ENCODE measurements around the gene SNX5.

DNA sequence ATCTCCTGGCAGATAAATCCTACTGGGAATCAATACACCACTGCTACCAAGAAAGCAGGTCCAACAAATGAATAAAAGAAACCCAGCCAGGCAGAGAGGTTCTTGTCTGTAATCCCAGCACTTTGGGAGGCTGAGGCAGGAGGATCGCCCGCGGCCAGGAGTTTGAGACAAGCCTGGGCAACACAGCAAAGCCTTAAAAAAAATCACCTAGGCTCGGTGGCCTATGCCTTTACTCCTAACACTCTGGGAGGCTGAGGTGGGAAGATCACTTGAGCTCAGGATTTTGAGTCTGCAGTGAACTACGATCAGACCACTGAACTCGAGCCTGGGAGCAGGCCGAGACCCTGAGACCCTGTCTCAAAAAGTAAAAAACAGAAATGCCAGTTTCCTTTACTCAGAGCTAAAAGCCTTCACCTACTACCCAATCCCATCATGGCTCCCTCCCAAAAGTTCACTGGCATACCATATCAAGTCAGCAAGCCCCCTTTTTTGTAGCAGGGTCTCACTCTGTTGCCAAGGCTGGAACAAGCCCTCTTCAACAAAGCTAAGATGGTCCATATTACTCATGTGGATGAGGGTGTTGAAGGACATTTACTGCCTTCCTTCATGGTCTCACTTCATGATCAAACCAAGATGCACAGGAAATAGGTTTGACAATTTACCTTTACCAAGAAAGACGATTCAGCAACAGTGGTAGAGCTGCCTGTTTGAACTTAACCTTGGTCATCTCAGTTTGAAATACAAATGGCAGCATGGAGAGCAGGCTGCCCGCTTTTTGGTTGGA is 5.3 kb downstream of the SNX5 start:
- TF ChIP-seq, protein P1, sequence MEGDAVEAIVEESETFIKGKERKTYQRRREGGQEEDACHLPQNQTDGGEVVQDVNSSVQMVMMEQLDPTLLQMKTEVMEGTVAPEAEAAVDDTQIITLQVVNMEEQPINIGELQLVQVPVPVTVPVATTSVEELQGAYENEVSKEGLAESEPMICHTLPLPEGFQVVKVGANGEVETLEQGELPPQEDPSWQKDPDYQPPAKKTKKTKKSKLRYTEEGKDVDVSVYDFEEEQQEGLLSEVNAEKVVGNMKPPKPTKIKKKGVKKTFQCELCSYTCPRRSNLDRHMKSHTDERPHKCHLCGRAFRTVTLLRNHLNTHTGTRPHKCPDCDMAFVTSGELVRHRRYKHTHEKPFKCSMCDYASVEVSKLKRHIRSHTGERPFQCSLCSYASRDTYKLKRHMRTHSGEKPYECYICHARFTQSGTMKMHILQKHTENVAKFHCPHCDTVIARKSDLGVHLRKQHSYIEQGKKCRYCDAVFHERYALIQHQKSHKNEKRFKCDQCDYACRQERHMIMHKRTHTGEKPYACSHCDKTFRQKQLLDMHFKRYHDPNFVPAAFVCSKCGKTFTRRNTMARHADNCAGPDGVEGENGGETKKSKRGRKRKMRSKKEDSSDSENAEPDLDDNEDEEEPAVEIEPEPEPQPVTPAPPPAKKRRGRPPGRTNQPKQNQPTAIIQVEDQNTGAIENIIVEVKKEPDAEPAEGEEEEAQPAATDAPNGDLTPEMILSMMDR (IDR thresholded peaks at IDR 0.05; ENCODE audit: low read depth, low read length) = no peak
- TF ChIP-seq, protein P2, sequence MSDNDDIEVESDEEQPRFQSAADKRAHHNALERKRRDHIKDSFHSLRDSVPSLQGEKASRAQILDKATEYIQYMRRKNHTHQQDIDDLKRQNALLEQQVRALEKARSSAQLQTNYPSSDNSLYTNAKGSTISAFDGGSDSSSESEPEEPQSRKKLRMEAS (IDR thresholded peaks at IDR 0.05; ENCODE audit: low read depth, low read length) = no peak
- TF ChIP-seq POLR2A (IDR thresholded peaks at IDR 0.05; ENCODE audit: extremely low read depth, insufficient read length) = no peak
